Progenitor cell of endocrine pancreas (in vitro differentiated cells): ENCODE results near the gene CD207. TPM values are rescaled to one million over a fixed set of nuclear protein-coding genes. Genes with fewer than 3 reads are reported as not detected.

Experiments used
- DNase-seq: peaks from one replicate; pipeline ENCODE4 v3.0.0; 2021; ENCODE audit warnings: low spot score; ENCODE audit not compliant: unreplicated experiment
- H3K27ac Mint-ChIP-seq: 2 replicates; pipeline ENCODE4 v1.8.0; 2021; ENCODE audit warnings: mild to moderate bottlenecking, moderate library complexity, mixed read lengths
- H3K27me3 Mint-ChIP-seq: 2 replicates; pipeline ENCODE4 v1.8.0; 2021; ENCODE audit warnings: mixed read lengths
- H3K36me3 Mint-ChIP-seq: 2 replicates; pipeline ENCODE4 v1.8.0; 2022; ENCODE audit warnings: mixed read lengths; ENCODE audit not compliant: insufficient read depth
- H3K4me1 Mint-ChIP-seq: 2 replicates; pipeline ENCODE4 v1.8.0; 2021; ENCODE audit warnings: low read depth, mixed read lengths
- H3K4me3 Mint-ChIP-seq: 2 replicates; pipeline ENCODE4 v1.8.0; 2021; ENCODE audit warnings: low read depth, mild to moderate bottlenecking, moderate library complexity, mixed read lengths
- H3K9me3 Mint-ChIP-seq: 2 replicates; pipeline ENCODE4 v1.8.0; 2021; ENCODE audit warnings: low read depth, mixed read lengths
- total RNA-seq: library from RNA; stranded (reverse); gene quantifications from 2 replicates; pipeline ENCODE4 v1.2.1, GENCODE V29; 2021
- TF ChIP-seq, protein P1 (sequence below): fragments of 200-600 bp; sonication (generic); IDR thresholded peaks from one replicate; pipeline ENCODE4 v1.5.0; 2021; ENCODE audit warnings: antibody characterized with exemption, mild to moderate bottlenecking; ENCODE audit not compliant: unreplicated experiment

The CD207 gene
- total RNA-seq, 1 donor from 2014 or later = not detected

DNA sequence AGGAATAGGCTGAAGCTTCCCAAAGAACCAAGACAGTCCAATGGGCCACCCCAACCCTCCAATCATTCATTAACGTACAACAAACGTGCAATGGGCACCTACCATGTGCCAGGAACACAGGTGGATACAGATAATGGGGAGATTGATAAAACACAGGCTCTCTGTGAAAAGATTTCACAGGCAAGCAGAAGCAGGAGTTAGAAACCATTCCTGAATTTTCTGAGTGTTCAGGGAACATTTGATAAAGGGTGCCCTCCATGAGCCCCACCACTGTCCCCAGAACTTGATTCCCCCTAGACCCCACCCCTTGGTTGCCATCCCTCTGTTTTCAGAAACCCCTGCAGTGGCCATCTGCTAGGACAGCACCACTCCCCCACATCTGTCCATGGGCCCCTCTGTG, 1.5 kb downstream of the CD207 start:
- DNase-seq = no peak
- Mint-ChIP-seq H3K9me3 (no peaks in the 10 kb centered on the region), H3K4me3 (no peak overlapping the region), H3K4me1 (no peaks in the 10 kb centered on the region), H3K27me3 (peaks cover 49% of the 10 kb centered on the region), H3K36me3 (no peaks in the 10 kb centered on the region), H3K27ac (no peak overlapping the region)
- TF ChIP-seq, protein P1, sequence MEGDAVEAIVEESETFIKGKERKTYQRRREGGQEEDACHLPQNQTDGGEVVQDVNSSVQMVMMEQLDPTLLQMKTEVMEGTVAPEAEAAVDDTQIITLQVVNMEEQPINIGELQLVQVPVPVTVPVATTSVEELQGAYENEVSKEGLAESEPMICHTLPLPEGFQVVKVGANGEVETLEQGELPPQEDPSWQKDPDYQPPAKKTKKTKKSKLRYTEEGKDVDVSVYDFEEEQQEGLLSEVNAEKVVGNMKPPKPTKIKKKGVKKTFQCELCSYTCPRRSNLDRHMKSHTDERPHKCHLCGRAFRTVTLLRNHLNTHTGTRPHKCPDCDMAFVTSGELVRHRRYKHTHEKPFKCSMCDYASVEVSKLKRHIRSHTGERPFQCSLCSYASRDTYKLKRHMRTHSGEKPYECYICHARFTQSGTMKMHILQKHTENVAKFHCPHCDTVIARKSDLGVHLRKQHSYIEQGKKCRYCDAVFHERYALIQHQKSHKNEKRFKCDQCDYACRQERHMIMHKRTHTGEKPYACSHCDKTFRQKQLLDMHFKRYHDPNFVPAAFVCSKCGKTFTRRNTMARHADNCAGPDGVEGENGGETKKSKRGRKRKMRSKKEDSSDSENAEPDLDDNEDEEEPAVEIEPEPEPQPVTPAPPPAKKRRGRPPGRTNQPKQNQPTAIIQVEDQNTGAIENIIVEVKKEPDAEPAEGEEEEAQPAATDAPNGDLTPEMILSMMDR = no peak

DNA sequence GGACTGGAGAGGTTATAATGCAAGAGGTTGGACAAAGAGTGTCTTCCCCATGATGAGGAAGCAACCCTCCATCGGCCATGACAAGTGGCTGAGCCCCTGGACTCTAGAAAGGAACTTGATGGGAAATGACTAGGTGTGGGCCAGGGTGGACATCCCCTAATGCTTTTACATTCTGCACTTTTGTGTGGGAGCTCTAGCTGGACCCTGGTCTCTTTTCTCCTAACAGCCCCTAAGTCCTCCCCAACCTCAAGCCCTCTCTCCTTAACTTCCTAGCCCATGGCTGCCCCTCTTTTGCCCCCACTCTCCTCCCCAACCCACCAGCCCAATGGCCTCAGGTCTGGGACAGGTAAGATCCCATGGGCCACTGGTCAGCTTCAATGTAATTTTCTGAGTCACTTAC, 2.4 kb downstream of the CD207 start:
- H3K36me3 Mint-ChIP-seq = no peaks in the 10 kb centered on the region
- H3K4me3 Mint-ChIP-seq = no peak overlapping the region
- H3K4me1 Mint-ChIP-seq = no peaks in the 10 kb centered on the region
- no peaks in the 10 kb centered on the region for H3K9me3 Mint-ChIP-seq
- TF ChIP-seq, protein P1 = no peak
- DNase-seq = no peak
- peaks cover 47% of the 10 kb centered on the region for H3K27me3 Mint-ChIP-seq
- no peak overlapping the region for H3K27ac Mint-ChIP-seq

DNA sequence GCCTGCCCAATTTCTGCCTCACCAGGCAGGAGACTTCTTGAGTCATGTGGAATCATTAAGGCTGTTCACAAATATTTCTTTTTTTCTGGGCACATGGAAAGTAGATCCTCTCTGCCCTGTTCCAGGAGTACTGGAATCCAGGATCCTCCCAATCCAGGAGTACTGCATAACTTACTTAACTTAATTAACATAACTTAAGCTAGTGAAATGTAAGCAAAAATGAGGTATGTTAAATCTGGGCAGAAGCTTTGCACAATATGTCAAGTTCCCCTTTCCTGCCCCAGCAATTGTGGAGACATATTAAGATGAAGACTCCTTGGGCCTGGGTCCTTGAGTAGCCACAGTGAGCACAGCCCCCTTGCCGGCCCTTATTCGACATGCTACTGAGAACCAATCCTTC, 3.2 kb downstream of the CD207 start:
- Mint-ChIP-seq H3K27ac (no peak overlapping the region), H3K27me3 (peaks cover 50% of the 10 kb centered on the region)

DNA sequence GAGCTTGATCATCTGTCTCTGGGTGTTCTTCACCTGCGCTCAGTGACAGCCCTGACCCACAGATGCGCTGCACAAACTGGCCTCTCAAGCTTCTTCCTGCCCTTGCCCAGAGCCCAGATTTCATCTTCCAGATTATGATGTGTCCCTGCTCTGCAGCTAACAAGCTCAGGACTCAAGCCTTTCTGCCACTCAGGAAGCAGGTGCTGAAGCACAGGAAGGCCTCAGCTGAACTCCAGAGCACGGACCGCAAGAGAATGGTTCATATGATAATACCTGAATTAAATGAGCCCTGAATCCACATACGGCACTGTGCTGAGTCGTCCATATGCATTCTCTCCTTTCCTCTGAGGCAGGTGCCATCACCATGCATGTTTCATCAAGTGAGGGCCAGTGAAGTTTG, 3.8 kb downstream of the CD207 start:
- no peak overlapping the region for H3K4me3 Mint-ChIP-seq

More for the DNA sequence above, 3.2 kb downstream of the CD207 start:
- TF ChIP-seq, protein P1 = no peak
- no peak for DNase-seq
- Mint-ChIP-seq H3K4me1 (no peaks in the 10 kb centered on the region), H3K4me3 (no peak overlapping the region), H3K9me3 (no peaks in the 10 kb centered on the region), H3K36me3 (no peaks in the 10 kb centered on the region)

DNA sequence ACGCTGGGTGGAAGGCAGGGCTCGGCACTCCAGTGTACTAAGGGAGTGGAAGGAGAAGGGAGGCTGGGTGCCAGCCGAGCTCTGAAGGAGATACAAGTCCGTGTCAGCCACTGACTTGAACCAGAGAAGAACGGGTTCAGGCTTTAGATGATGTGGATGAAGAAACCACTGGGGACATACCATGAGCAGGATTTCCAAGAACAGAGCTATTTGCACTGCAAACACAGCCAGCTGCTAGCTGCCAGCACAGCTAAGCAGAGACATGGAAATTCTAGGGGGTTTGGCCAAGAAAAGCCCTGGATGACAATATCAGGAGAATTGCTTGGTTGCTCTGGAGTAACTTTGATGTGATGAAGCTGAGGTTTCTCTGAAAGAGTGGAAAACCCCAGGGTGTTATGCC, 5.2 kb downstream of the CD207 start:
- DNase-seq = no peak

More for the DNA sequence above, 3.8 kb downstream of the CD207 start:
- DNase-seq = no peak
- peaks cover 51% of the 10 kb centered on the region for H3K27me3 Mint-ChIP-seq
- no peaks in the 10 kb centered on the region for H3K36me3 Mint-ChIP-seq
- TF ChIP-seq, protein P1 = no peak
- H3K27ac Mint-ChIP-seq = no peak overlapping the region
- H3K4me1 Mint-ChIP-seq = no peaks in the 10 kb centered on the region
- H3K9me3 Mint-ChIP-seq = no peaks in the 10 kb centered on the region

More for the DNA sequence above, 5.2 kb downstream of the CD207 start:
- Mint-ChIP-seq H3K4me1 (no peaks in the 10 kb centered on the region), H3K9me3 (no peaks in the 10 kb centered on the region), H3K4me3 (no peak overlapping the region), H3K27ac (peak overlapping the region; percentile 34), H3K27me3 (peaks cover 42% of the 10 kb centered on the region), H3K36me3 (no peaks in the 10 kb centered on the region)
- TF ChIP-seq, protein P1 = no peak
